IPS-18a (cell line): ENCODE results near the gene FERMT2.

Experiments used
- H3K27ac ChIP-seq: one replicate; pipeline ENCODE4 v1.5.1; 2013; ENCODE audit warnings: low read length
- H3K27me3 ChIP-seq: one replicate; pipeline ENCODE4 v1.6.1; 2013; ENCODE audit warnings: mild to moderate bottlenecking, low read length; ENCODE audit not compliant: control insufficient read depth, insufficient read depth
- H3K36me3 ChIP-seq: one replicate; pipeline ENCODE4 v1.6.1; 2013; ENCODE audit warnings: low read depth, low read length; ENCODE audit not compliant: control insufficient read depth
- H3K4me1 ChIP-seq: one replicate; pipeline ENCODE4 v1.6.1; 2013; ENCODE audit warnings: low read depth, low read length; ENCODE audit not compliant: control insufficient read depth
- H3K4me3 ChIP-seq: one replicate; pipeline ENCODE4 v1.5.1; 2013; ENCODE audit warnings: low read length
- H3K9ac ChIP-seq: one replicate; pipeline ENCODE4 v1.6.1; 2013; ENCODE audit warnings: mild to moderate bottlenecking, low read length, moderate library complexity
- H3K9me3 ChIP-seq: one replicate; pipeline ENCODE4 v1.6.1; 2013; ENCODE audit warnings: low read depth, low read length; ENCODE audit not compliant: control insufficient read depth

The FERMT2 gene

DNA sequence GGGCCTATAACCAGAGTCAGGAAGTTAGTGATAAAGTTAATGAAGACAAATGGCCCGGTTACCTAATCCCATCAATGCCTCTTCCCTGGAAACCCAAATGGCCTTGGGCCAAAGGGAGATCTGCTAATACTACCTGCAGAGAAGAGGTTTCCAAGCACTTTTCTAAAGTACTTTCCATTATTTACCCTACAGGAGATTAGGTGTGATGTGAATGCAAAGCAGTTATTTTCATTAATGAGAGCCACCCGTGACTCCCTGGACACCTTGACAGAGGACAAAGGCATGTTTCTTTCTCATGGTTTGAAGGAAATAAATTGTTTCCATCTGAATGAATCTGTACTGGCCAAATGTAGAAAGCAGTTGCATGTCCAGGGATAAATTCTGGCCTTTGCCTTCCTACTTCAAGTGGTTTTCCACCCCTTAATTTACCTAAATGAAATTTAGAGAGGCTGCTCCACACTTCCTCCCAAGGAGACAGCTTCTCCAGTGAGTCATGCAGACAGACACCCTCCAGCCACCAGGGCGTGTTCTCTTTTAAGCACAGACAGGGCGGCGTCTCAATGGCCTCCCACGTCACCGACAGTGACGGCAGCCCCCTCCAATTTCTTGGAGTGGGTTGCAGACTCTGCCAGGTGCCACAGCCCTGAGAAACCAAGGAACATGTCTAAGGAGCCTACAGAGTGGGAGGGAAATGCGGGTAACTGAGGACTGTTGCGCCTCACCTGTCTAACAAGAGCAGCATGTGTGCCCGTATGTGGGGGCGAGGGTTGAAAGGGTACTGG, 115.5 kb downstream of the FERMT2 start:
- Histone ChIP-seq H3K4me1 (peaks cover 27% of the 10 kb centered on the region), H3K9ac (no peak overlapping the region), H3K36me3 (no peaks in the 10 kb centered on the region), H3K27me3 (no peaks in the 10 kb centered on the region), H3K4me3 (no peak overlapping the region), H3K27ac (no peak overlapping the region), H3K9me3 (no peaks in the 10 kb centered on the region)

DNA sequence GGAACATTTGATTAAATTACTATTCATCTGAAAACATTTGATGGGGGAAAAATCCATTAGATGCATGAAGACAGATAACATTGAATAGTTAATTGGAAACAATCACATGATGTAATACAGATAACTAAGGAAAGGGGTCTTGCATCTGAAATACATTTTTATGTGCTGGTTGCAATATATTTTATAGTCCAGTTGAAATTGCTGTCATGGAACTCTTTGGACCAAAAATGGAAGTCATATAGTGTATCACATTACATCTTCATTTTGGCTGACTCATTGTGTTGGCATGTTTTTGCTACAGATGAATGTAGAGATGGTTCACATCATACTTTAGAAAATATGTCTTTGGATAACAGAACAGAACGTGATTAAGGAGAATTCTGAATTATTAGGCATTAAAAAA, 116.4 kb downstream of the FERMT2 start:
- Histone ChIP-seq H3K27ac (no peak overlapping the region), H3K4me1 (peaks cover 27% of the 10 kb centered on the region), H3K4me3 (no peak overlapping the region), H3K9me3 (no peaks in the 10 kb centered on the region), H3K9ac (no peak overlapping the region), H3K27me3 (no peaks in the 10 kb centered on the region), H3K36me3 (no peaks in the 10 kb centered on the region)

DNA sequence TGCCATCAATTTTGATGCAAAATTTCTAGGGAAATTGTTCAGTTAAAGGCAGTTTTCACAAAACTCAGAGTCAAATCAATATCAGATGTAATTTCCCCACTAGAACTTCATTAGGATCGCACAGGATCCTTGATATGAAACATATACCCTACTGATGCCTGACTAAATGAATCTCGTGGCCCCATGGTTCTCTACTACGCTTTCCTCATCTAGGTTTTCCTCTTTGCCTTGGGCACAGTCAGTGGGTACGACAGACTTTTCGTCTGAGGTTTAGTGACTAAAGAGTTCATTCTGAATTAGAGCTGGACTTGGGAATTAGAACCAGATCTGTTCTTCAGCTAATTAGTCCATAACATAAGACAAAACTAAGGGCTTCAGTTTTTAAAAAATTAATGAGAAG, 117.0 kb downstream of the FERMT2 start:
- Histone ChIP-seq H3K36me3 (no peaks in the 10 kb centered on the region), H3K4me3 (no peak overlapping the region), H3K4me1 (peaks cover 27% of the 10 kb centered on the region), H3K27ac (no peak overlapping the region), H3K9me3 (no peaks in the 10 kb centered on the region), H3K27me3 (no peaks in the 10 kb centered on the region), H3K9ac (no peak overlapping the region)

DNA sequence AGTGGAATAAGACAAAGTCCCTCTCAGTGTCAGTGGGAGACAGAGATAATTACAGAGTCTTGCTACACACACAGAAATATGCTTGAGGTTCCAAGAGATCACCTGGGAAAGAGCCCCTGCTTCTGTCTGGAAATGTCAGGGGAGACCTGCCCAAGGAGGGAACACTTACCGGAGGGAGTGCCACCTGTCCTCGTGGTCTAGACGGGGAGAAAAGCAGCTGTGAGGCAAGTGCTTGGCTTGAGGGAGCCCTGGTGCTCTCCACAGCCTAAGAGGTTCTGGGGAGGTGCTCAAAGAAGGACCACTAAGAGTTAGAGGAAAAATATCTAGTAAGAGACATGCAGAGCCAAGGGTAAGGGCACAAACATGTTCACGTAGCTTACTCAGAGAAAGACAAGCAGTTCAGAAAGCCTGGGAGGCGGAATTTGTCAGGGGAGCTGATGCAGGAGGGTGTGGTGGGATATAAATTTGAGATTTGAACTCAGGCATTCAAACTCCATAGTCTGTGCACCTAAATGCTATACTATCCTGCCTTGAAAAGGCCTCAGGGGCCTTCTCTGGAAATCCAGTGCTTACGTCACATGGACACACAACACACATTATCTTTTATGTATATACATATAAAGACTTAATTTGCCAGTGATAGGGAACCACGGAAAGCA, 121.2 kb downstream of the FERMT2 start:
- peaks cover 17% of the 10 kb centered on the region for H3K4me1 ChIP-seq
- no peak overlapping the region for H3K9ac ChIP-seq
- no peaks in the 10 kb centered on the region for H3K36me3 ChIP-seq
- H3K27me3 ChIP-seq: no peaks in the 10 kb centered on the region
- H3K4me3 ChIP-seq: no peak overlapping the region
- H3K27ac ChIP-seq: no peak overlapping the region
- no peaks in the 10 kb centered on the region for H3K9me3 ChIP-seq

DNA sequence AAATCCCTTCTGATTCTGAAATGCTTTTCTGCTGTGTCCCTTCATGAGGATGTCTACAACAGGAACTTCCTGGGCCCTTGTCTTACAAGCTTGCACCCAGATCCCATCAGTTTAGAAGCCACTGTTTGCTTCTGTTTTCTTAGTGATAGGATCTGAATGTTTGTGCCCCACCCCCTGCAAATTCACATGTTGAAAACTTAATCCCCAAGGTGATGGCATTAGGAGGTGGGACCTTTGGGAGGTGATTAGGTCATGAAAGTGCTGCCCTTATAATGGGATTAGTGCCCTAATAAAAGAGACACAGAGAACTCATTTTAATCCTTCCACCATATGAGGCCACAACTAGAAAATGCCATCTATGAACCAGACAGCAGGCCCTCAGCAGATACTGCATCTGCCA, 123.4 kb downstream of the FERMT2 start:
- Histone ChIP-seq H3K4me1 (peaks cover 13% of the 10 kb centered on the region), H3K9me3 (no peaks in the 10 kb centered on the region), H3K27ac (no peak overlapping the region), H3K36me3 (no peaks in the 10 kb centered on the region), H3K4me3 (no peak overlapping the region), H3K27me3 (no peaks in the 10 kb centered on the region), H3K9ac (no peak overlapping the region)

DNA sequence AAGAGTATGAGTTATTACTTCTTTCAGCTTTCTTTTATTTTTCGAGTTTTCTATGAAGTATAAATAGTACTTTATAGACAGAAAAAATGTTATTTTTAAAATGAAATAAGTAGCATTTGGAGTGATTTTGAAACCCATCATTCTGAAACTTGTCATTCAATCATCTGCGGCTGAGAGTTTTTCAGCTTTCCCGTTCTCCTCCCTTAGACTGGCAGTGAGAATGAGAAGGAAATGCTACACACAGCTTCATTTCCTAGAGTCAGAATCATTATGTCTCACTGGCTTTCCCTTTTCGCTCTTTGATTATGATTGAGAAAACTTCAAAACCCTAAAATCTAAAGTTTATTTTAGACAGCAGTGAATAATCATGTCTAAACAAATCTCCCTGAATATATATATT, 125.8 kb downstream of the FERMT2 start:
- Histone ChIP-seq H3K9ac (no peak overlapping the region), H3K27me3 (no peaks in the 10 kb centered on the region), H3K9me3 (no peaks in the 10 kb centered on the region), H3K4me1 (no peaks in the 10 kb centered on the region), H3K36me3 (no peaks in the 10 kb centered on the region), H3K27ac (no peak overlapping the region), H3K4me3 (no peak overlapping the region)

DNA sequence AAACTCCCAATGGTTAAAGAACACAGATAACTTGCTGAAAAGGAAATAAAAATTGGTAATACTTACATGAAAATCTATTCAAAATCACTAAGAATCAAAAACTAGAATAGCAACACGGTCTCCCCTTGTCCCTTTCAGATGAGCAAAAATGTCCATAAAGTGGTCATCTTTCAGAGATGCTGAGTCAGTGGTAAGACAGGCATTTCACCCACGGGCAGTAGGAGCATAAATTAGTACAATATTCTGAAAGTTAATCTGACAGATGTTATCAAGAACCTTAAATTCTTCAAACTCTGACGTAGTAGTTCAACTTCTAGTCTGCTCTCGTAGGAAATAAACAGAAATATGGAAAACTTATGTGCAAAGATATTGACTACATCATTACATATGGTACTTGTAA, 126.4 kb downstream of the FERMT2 start:
- Histone ChIP-seq H3K4me3 (no peak overlapping the region), H3K9ac (no peak overlapping the region), H3K27ac (no peak overlapping the region), H3K4me1 (no peaks in the 10 kb centered on the region), H3K36me3 (no peaks in the 10 kb centered on the region), H3K9me3 (no peaks in the 10 kb centered on the region), H3K27me3 (no peaks in the 10 kb centered on the region)

DNA sequence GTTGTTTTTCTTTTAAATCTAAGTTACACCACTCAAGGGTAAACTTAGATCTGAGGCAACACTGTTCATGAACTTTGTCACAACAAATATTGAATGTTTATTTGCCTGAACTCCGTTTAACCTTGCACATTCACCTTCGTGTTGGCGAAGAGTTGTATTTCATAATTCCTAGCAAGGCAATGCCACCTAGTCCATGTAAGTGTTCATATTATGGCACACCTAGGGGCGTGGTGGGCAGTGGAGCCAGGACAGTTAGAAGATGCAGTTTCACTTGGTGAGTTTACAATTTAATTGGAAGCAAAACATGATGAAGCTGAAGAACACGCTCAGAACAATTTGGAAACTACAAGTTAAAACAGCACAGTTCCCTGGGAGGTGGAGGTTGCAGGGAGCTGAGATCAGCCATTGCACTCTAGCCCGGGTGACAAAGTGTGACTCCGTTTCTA, 129.0 kb downstream of the FERMT2 start:
- Histone ChIP-seq H3K9ac (no peak overlapping the region), H3K4me1 (no peaks in the 10 kb centered on the region), H3K4me3 (no peak overlapping the region), H3K36me3 (no peaks in the 10 kb centered on the region), H3K27me3 (no peaks in the 10 kb centered on the region), H3K9me3 (no peaks in the 10 kb centered on the region), H3K27ac (no peak overlapping the region)

DNA sequence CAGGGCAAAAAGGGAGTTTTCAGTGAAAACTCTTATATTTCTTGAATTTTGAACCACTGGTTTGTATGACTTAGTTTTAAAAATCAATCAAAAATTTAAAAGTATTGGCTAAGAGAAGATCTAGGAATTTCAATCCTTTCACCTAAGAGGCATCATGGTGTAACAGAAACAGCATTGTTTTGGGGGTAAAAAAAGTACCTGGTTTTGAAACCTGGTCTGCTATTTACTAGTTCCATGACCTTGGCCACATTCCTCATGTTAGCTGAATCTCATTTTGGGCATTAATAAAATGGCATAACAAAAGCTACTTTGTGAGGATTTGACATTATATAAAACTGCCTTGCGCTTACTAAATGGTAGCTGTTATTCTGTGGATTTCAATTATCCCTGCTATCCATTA, 142.7 kb downstream of the FERMT2 start:
- H3K4me3 ChIP-seq: no peak overlapping the region
- H3K36me3 ChIP-seq: no peaks in the 10 kb centered on the region
- no peak overlapping the region for H3K27ac ChIP-seq
- H3K9me3 ChIP-seq: no peaks in the 10 kb centered on the region
- H3K4me1 ChIP-seq: no peaks in the 10 kb centered on the region
- H3K27me3 ChIP-seq: no peaks in the 10 kb centered on the region
- H3K9ac ChIP-seq: no peak overlapping the region
